Hypothalamus (tissue), 51 donors: ENCODE data around the gene CMPK2.

ENCODE experiments used
- DNase-seq, 51 donors: peaks; one replicate each; lab custom pipeline; 2025; lab: John Stamatoyannopoulos, UW

The CMPK2 gene

GRCh38 chr2:6846967-6847681 is 18.6 kb downstream of the CMPK2 start:
- DNase-seq, result no peak

GRCh38 chr2:6846540-6846939 is 19.2 kb downstream of the CMPK2 start:
- no peak for DNase-seq

GRCh38 chr2:6845903-6846302 is 19.8 kb downstream of the CMPK2 start:
- no peak for DNase-seq

- DNase-seq, result no peak
Observed at GRCh38 chr2:6845312-6845711, 20.4 kb downstream of the CMPK2 start.

GRCh38 chr2:6841537-6842287 is 24.0 kb downstream of the CMPK2 start:
- no peak for DNase-seq

- DNase-seq, result no peak
Observed at GRCh38 chr2:6838673-6839319, 26.9 kb downstream of the CMPK2 start.

- DNase-seq, result no peak
Observed at GRCh38 chr2:6835467-6835866, 30.2 kb downstream of the CMPK2 start.

GRCh38 chr2:6834163-6834562 is 31.5 kb downstream of the CMPK2 start:
- DNase-seq, result no peak

GRCh38 chr2:6833300-6833604 is 32.5 kb downstream of the CMPK2 start:
- no peak for DNase-seq

- DNase-seq, result peak in 1 of 51 donors; percentile 6
Observed at GRCh38 chr2:6832596-6833299, 33.0 kb downstream of the CMPK2 start.

GRCh38 chr2:6831229-6831628 is 34.5 kb downstream of the CMPK2 start:
- DNase-seq, result no peak

- DNase-seq, result peak in 1 of 51 donors; percentile 18
Observed at GRCh38 chr2:6828299-6828584, 37.5 kb downstream of the CMPK2 start.

- no peak for DNase-seq
Observed at GRCh38 chr2:6827566-6828298, 38.0 kb downstream of the CMPK2 start.

- peak in 3 of 51 donors; percentile 1 to 9 (median 1) for DNase-seq
Observed at GRCh38 chr2:6826081-6826913, 39.4 kb downstream of the CMPK2 start.

- no peak for DNase-seq
Observed at GRCh38 chr2:6824962-6825361, 40.7 kb downstream of the CMPK2 start.

- no peak for DNase-seq
Observed at GRCh38 chr2:6823111-6823510, 42.6 kb downstream of the CMPK2 start.

- DNase-seq, result no peak
Observed at GRCh38 chr2:6822406-6822805, 43.3 kb downstream of the CMPK2 start.

GRCh38 chr2:6820903-6821584 is 44.7 kb downstream of the CMPK2 start:
- DNase-seq, result no peak

- no peak for DNase-seq
Observed at GRCh38 chr2:6820236-6820635, 45.5 kb downstream of the CMPK2 start.
